Measurements from ENCODE around the gene DPM3.
A peak's percentile ranks its signal among the peaks of the same experiment; 100 is the strongest.

The DPM3 gene

DNA sequence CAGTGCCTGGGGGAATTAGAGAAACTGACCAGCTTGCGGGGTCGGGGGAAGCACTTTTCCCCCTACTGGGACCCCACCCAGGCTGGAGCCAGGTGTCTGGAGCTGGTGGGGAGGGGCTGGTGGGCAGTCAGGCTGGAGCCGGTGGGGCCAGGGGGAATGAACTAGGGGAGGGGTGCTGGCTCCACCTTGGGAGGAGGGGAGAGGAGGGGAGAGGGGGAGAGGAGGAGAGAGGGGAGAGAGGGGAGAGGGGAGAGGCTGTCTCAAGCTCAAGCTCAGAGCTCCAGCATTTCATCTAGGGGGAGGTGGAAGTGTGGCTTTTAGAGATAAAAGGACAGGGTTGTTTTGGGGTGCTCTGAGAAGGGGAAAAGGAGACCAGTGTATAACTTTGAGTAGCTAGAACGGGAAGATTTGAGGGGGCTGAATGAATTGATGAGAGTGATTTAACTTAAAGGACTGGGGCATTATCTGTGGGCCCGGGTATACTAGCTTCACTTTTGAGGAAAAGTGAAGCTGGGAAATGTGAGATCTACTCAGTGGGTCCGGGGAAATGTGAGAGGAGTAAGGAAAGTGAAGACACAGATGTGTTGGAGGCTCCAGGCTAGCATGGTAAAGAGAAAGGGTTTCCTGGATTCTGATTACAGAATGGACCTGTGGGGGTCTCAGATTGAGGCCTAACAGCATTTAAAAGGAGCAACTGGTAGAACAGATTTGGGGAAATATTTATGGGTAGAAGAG, 9.9 kb downstream of the DPM3 start:
- ChIA-PET POLR2A (interaction anchor here (0.9 to 2.0 kb wide), 2 partner anchors 37 to 67 kb away, joined by 3 to 8 read pairs; no protein-coding TSS in a partner anchor), CTCF (interaction anchor here (1.1 to 8.6 kb wide), 11 partner anchors 9 to 120 kb away, joined by 3 to 52 read pairs (median 7); partner anchors contain the start of gene KRTCAP2)
- Histone ChIP-seq H3K4me1 (ENCODE audit: control extremely low read depth in 1 of 4, control insufficient read depth in 4 of 4, insufficient read depth in 4 of 4, low read length in 3 of 4) (peaks cover 10 to 68% (median 62%) of the 10 kb centered on the region in 4 experiments), H3K4me3 (ENCODE audit: control insufficient read depth in 1 of 7, extremely low read depth in 1 of 7, insufficient read depth in 4 of 7, low read depth in 2 of 7, low read length in 6 of 7) (peak overlapping the region in 6 of 7 experiments; percentile 73 to 89 (median 84)), H3K36me3 (ENCODE audit: control insufficient read depth in 4 of 4, insufficient read depth in 4 of 4, low read length in 3 of 4) (peaks cover 0 to 31% (median 18%) of the 10 kb centered on the region in 4 experiments), H3K27ac (ENCODE audit: insufficient read depth in 1 of 2, low read depth in 1 of 2, low read length in 2 of 2, poor library complexity in 1 of 2, severe bottlenecking in 2 of 2) (peak overlapping the region in 1 of 2 experiments; percentile 78), H3K9me3 (ENCODE audit: control extremely low read depth in 1 of 5, control insufficient read depth in 4 of 5, insufficient read depth in 2 of 5, low read depth in 1 of 5, low read length in 4 of 5) (no peaks in the 10 kb centered on the region), H3K27me3 (replicated peaks in 2 of 5; ENCODE audit: control insufficient read depth in 4 of 5, insufficient read depth in 5 of 5, low read length in 4 of 5) (peaks cover 0 to 6% (median 3%) of the 10 kb centered on the region in 5 experiments)
- WGBS (ENCODE audit: insufficient coverage) = 11% methylated on average over 4 of the region's 6 CpGs
- DNase-seq = peak in 2 of 3 donors; percentile 45 to 64

- Histone ChIP-seq H3K27me3 (replicated peaks in 2 of 5; ENCODE audit: control insufficient read depth in 4 of 5, insufficient read depth in 5 of 5, low read length in 4 of 5) (peaks cover 0 to 9% (median 3%) of the 10 kb centered on the region in 5 experiments), H3K27ac (ENCODE audit: insufficient read depth in 1 of 2, low read depth in 1 of 2, low read length in 2 of 2, poor library complexity in 1 of 2, severe bottlenecking in 2 of 2) (peak overlapping the region in 1 of 2 experiments; percentile 78), H3K4me1 (ENCODE audit: control extremely low read depth in 1 of 4, control insufficient read depth in 4 of 4, insufficient read depth in 4 of 4, low read length in 3 of 4) (peaks cover 9 to 54% (median 49%) of the 10 kb centered on the region in 4 experiments), H3K36me3 (ENCODE audit: control insufficient read depth in 4 of 4, insufficient read depth in 4 of 4, low read length in 3 of 4) (peaks cover 0 to 23% (median 12%) of the 10 kb centered on the region in 4 experiments), H3K9me3 (ENCODE audit: control extremely low read depth in 1 of 5, control insufficient read depth in 4 of 5, insufficient read depth in 2 of 5, low read depth in 1 of 5, low read length in 4 of 5) (no peaks in the 10 kb centered on the region), H3K4me3 (ENCODE audit: control insufficient read depth in 1 of 7, extremely low read depth in 1 of 7, insufficient read depth in 4 of 7, low read depth in 2 of 7, low read length in 6 of 7) (peak overlapping the region; percentile 2 to 89 (median 82))
- DNase-seq = peak in 1 of 3 donors; percentile 42
- 6% methylated on average over 5 of the region's 14 CpGs for WGBS (ENCODE audit: insufficient coverage)
- ChIA-PET POLR2A (interaction anchor here (0.8 to 0.9 kb wide), 2 partner anchors 8 to 37 kb away, joined by 3 to 4 read pairs; no protein-coding TSS in a partner anchor), CTCF (interaction anchor here (1.0 to 8.6 kb wide), 9 partner anchors 8 to 44 kb away, joined by 3 to 52 read pairs (median 11); partner anchors contain the start of gene KRTCAP2)
Observed at GRCh38 chr1:155128755-155129473, 11.4 kb downstream of the DPM3 start.

DNA sequence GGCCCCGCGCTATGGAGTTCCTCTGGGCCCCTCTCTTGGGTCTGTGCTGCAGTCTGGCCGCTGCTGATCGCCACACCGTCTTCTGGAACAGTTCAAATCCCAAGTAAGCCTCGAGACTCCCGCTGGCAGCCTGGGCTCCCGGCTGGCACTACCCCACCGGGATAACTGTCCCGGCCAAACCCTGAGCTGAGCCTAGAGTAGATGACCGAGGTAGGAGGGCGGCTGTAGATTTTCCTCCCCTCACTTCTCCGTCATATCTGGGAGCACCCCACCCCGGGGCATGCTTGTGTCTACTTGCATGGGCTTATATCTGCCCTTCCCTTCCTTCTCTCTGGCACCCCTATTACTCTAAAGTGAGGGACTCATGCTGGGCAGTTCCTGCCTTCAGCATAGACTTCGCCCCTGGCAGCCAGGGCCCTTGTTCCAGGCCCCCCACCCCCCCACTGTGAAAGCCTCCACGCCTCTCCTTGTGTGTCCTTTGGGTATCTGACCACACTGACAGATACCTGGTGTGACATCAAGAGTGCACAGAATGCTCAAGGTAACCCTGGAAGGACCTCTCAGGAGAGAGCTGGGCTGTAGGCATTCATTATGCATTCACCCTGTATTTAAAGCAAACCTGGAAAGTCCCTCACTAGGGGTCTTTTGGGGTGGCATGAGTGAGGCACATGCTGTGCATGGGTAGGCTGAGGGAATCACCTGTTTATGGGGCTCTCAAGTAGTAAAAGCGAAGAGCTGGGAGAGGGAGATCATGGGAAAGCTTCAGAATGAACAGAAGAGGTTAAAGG, 12.2 kb downstream of the DPM3 start:
- ChIA-PET CTCF (interaction anchor here (1.0 to 8.6 kb wide), 9 partner anchors 9 to 44 kb away, joined by 3 to 52 read pairs (median 11); partner anchors contain the start of gene KRTCAP2), POLR2A (interaction anchor here (0.8 kb wide), 1 partner anchor 36 kb away, joined by 4 read pairs; no protein-coding TSS in a partner anchor)
- Histone ChIP-seq H3K27ac (ENCODE audit: insufficient read depth in 1 of 2, low read depth in 1 of 2, low read length in 2 of 2, poor library complexity in 1 of 2, severe bottlenecking in 2 of 2) (peak overlapping the region in 1 of 2 experiments; percentile 78), H3K36me3 (ENCODE audit: control insufficient read depth in 4 of 4, insufficient read depth in 4 of 4, low read length in 3 of 4) (peaks cover 0 to 15% (median 10%) of the 10 kb centered on the region in 4 experiments), H3K4me3 (ENCODE audit: control insufficient read depth in 1 of 7, extremely low read depth in 1 of 7, insufficient read depth in 4 of 7, low read depth in 2 of 7, low read length in 6 of 7) (peak overlapping the region; percentile 47 to 89 (median 82)), H3K4me1 (ENCODE audit: control extremely low read depth in 1 of 4, control insufficient read depth in 4 of 4, insufficient read depth in 4 of 4, low read length in 3 of 4) (peaks cover 9 to 54% (median 49%) of the 10 kb centered on the region in 4 experiments), H3K27me3 (replicated peaks in 2 of 5; ENCODE audit: control insufficient read depth in 4 of 5, insufficient read depth in 5 of 5, low read length in 4 of 5) (peaks cover 0 to 9% (median 3%) of the 10 kb centered on the region in 5 experiments), H3K9me3 (ENCODE audit: control extremely low read depth in 1 of 5, control insufficient read depth in 4 of 5, insufficient read depth in 2 of 5, low read depth in 1 of 5, low read length in 4 of 5) (no peaks in the 10 kb centered on the region)
- DNase-seq = peak in 1 of 3 donors; percentile 37
- 3% methylated on average over 15 of the region's 17 CpGs for WGBS (ENCODE audit: insufficient coverage)

DNA sequence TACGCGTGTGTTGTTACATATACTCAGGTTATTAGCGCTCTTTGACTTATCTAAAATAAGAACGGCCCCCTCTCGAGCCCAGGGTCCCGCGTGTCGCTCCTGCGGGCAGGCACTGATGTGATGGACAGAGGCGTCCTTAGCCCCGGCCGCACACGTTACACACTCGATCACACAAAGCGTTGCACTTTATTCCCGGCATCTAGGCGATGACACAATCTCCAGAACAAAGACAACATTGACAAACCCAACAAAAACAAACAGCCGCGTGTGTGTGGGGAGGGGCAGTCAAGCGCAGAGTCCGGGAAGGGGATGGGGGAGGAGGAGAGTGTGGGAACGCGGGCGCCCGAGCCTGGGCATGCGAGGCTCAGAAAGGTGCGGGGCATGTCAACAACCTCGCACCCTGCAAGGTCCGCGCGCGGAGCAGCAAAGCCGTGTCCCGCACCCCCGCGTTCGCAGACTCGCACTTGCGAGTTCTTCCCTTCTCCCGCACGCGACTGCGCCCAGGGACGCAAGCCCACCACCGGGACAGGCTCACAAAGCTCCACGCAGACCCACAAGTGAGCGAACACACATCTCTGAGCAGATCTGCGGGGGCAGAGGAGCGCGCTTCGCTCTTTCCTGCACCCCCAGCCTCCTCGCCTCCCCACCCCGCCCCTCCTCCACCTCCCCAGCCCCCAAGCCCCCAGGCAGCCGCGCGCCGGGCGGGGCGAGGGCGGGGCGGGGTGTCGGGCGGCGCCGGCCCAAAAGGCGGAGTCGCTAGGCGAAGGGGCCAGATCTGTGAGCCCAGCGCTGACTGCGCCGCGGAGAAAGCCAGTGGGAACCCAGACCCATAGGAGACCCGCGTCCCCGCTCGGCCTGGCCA, 13.0 kb downstream of the DPM3 start, which contains the start of gene EFNA1:
Gene EFNA1 (plus strand): TSS at position 772 of the 862 bp plus-strand sequence. CDS start 102 bp downstream, outside the sequence.
- peaks cover 0 to 9% (median 3%) of the 10 kb centered on the region in 5 experiments for H3K27me3 ChIP-seq (replicated peaks in 2 of 5; ENCODE audit: control insufficient read depth in 4 of 5, insufficient read depth in 5 of 5, low read length in 4 of 5)
- WGBS (ENCODE audit: insufficient coverage) = 0% methylated on average over 35 of the region's 76 CpGs
- H3K4me1 ChIP-seq (ENCODE audit: control extremely low read depth in 1 of 4, control insufficient read depth in 4 of 4, insufficient read depth in 4 of 4, low read length in 3 of 4) = peaks cover 9 to 54% (median 49%) of the 10 kb centered on the region in 4 experiments
- peak within 1 kb of the TSS; percentile 47 to 89 (median 82) for H3K4me3 ChIP-seq (ENCODE audit: control insufficient read depth in 1 of 7, extremely low read depth in 1 of 7, insufficient read depth in 4 of 7, low read depth in 2 of 7, low read length in 6 of 7)
- peak within 1 kb of the TSS in 1 of 2 experiments; percentile 78 for H3K27ac ChIP-seq (ENCODE audit: insufficient read depth in 1 of 2, low read depth in 1 of 2, low read length in 2 of 2, poor library complexity in 1 of 2, severe bottlenecking in 2 of 2)
- ChIA-PET CTCF (interaction anchor here (1.0 to 8.6 kb wide), 7 partner anchors 9 to 45 kb away, joined by 3 to 52 read pairs (median 11); partner anchors contain the start of gene KRTCAP2), POLR2A (no interaction called here)
- H3K36me3 ChIP-seq (ENCODE audit: control insufficient read depth in 4 of 4, insufficient read depth in 4 of 4, low read length in 3 of 4) = peaks cover 0 to 11% (median 8%) of the 10 kb centered on the region in 4 experiments
- H3K9me3 ChIP-seq (ENCODE audit: control extremely low read depth in 1 of 5, control insufficient read depth in 4 of 5, insufficient read depth in 2 of 5, low read depth in 1 of 5, low read length in 4 of 5) = no peaks in the 10 kb centered on the region
- DNase-seq = peak in 2 of 3 donors; percentile 42 to 56

GRCh38 chr1:155126556-155127104, 13.7 kb downstream of the DPM3 start:
- 12% methylated on average over 30 of the region's 32 CpGs for WGBS (ENCODE audit: insufficient coverage)
- peak in 2 of 3 donors; percentile 77 to 86 for DNase-seq
- no peak overlapping the region for H3K27ac ChIP-seq (ENCODE audit: insufficient read depth in 1 of 2, low read depth in 1 of 2, low read length in 2 of 2, poor library complexity in 1 of 2, severe bottlenecking in 2 of 2)
- H3K4me1 ChIP-seq (ENCODE audit: control extremely low read depth in 1 of 4, control insufficient read depth in 4 of 4, insufficient read depth in 4 of 4, low read length in 3 of 4) = peaks cover 9 to 54% (median 49%) of the 10 kb centered on the region in 4 experiments
- no peaks in the 10 kb centered on the region for H3K9me3 ChIP-seq (ENCODE audit: control extremely low read depth in 1 of 5, control insufficient read depth in 4 of 5, insufficient read depth in 2 of 5, low read depth in 1 of 5, low read length in 4 of 5)
- POLR2A ChIA-PET = no interaction called here
- H3K36me3 ChIP-seq (ENCODE audit: control insufficient read depth in 4 of 4, insufficient read depth in 4 of 4, low read length in 3 of 4) = peaks cover 0 to 6% (median 5%) of the 10 kb centered on the region in 4 experiments
- CTCF ChIA-PET = interaction anchor here (1.0 to 8.6 kb wide), 7 partner anchors 9 to 45 kb away, joined by 3 to 48 read pairs (median 5); no protein-coding TSS in a partner anchor
- peak overlapping the region in 5 of 7 experiments; percentile 64 to 87 (median 79) for H3K4me3 ChIP-seq (ENCODE audit: control insufficient read depth in 1 of 7, extremely low read depth in 1 of 7, insufficient read depth in 4 of 7, low read depth in 2 of 7, low read length in 6 of 7)
- peaks cover 0 to 9% (median 3%) of the 10 kb centered on the region in 5 experiments for H3K27me3 ChIP-seq (replicated peaks in 2 of 5; ENCODE audit: control insufficient read depth in 4 of 5, insufficient read depth in 5 of 5, low read length in 4 of 5)

Data from common myeloid progenitor, CD34-positive (primary cell).